ENCODE measurements around the gene TMCC2.

TMCC2 gene

DNA sequence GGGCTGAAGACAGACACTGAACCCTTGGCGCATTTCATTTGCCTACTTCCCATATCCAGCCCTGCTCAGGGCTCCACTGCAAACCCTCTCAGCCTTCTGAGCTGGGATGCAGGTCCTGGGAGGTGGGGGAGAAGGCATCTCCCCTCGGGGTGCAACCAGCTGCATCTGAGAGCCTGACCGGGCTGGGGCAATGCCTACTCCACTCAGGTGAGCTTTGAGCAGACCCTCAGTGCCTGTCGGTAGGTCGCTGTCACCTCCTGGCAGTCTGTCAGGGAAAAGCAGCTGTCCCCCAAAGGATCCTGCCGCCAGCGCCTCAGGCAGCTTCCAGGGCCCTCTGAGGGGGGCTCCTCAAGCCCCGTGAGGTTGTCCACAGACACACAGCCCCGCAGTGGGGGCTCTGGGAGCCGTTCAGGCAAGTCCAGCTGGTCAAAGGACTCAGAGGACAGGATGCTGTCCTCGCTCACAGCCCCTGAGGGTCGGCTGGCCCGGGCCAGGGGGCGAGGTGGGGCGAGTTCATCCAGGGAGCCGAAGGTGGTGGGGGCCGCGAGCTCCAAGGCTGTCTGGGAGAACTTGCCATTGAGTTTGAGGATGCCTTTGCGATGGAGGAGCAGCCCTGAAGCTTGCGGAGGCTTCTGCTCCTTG is 75.6 kb downstream of the TMCC2 start:
- no peak for DNase-seq (ENCODE audit: low read depth)

DNA sequence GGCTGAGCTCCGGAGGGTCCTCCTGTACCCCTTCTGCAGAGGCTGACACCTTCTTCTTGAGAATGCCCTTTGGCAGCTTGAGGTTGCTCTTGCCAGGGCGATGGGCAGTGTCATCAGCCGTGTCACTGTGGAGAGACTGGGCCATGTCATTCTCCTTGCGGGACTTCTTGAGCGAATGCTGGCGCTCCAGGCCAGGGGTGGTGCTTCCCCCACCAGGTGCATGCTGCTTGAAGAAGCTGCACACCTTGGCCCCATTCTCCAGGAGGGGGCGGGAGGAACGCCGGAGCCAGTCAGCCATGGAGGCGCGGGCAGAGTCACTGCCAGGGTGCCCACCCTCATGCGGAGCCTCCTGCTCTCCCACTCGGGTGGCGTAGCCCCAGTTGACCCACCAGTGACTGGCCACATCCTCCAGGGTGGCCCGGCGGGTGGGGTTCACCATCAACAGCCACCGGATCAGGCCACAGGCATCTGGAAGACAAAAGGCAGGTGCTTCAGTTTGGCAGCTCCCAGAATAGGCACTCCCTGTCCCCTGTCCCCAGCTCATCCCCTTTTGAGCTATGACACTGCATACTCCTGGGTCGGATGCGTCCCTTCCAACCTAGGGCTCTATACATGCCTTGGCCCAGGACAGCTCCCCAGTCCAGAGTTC is 76.4 kb downstream of the TMCC2 start:
- DNase-seq (ENCODE audit: low read depth) = no peak

DNA sequence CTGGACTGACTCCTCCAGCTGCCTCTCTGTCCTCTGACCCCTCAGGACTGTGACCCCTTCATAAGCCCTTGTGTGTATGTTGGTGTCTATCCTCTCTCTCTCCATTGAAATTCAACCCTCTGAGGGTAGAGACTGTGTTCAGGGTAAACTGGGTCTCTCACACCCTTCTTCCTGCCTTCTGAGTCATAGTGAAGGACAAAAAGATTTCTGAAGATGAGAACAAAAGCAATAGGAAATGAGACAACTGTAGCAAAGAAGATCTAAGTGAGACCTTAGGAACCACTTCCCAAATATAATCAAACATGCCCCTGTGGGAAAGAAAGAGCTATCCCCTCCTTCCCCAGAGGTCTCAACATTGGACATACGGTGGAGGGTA is 76.9 kb downstream of the TMCC2 start:
- no peak for DNase-seq (ENCODE audit: low read depth)

DNA sequence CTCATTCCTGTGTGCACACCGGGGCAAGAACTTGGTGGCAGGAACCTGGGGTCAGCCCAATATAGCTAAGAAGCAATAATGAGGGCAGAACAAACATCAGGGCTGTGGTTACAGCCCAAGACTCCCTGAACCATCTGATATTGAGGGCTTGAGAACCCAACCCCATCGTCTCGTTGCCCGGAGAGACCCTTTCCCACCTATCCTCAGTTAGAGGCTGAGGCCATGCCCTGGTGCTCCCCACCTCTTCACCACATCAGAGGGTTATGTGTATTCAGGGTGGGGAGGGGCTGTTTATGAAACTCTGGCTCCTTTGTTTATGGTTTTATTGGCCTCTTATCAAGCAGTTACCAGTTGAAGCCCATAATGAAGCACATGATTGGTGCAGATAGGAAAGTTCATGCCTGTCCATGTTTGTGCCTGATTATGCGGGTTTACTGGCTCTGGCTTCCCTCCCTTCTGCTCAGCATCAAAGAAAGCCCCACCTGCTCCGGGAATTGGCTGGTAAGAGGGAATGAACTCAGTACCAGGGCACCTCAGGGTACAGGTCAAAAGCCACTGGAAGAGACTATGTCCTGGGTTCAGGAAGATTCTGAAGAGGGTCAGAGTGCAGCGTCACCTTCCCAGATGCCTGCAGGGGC is 79.3 kb downstream of the TMCC2 start:
- DNase-seq (ENCODE audit: low read depth) = no peak

DNA sequence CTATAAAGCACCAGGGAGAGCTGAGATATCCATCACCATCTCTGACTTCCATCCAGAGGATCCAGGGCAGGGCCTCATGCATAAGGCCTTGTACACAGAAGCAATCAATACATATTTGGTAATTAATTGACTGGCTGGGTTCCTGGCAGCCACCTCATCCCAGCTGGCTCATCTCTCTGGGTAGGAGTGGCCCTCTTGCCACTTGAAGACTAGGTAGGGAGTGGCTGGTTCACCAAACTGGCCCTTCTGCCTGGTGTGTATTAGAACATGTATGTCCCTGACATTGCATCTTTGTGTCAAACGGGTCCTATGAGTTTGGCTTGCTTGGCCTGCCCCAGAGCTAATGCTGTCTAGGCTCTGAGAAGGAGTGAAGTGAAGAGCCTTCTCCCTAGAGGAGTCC is 82.0 kb downstream of the TMCC2 start:
- DNase-seq (ENCODE audit: low read depth) = no peak

DNA sequence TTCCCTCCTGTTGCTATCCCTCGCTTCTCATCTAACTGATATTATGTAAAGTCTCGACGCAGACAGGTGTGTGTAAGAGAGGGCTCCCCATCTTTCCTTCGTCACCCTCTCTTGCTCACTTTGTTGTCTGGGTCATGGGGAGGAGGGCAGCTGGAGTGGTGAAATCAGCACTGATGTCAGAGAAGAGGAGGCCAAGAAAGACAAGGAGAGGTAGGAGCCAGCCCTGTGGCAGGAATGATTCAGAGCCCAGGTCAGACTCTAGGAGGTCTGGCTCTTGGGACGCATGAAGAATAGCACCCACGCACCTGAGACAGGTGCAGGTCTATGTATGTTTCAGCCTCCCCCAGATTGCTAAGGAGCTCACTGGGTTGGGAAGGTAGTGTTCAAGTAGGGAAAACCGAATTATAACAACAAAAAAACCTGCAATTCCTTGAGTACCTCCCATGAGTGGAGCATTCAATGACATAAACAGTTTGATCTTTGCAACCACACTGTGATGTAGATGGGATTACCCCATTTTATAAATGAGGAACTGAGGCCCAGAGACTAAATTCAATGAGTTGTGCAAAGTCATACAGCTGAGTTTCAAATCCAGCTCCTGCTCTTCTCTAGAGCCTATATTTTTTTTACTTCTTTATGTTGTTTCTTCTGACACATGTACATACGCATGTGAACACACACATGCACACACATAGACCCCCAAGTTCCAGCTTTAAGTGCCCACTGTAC is 83.4 kb downstream of the TMCC2 start:
- no peak for DNase-seq (ENCODE audit: low read depth)

DNA sequence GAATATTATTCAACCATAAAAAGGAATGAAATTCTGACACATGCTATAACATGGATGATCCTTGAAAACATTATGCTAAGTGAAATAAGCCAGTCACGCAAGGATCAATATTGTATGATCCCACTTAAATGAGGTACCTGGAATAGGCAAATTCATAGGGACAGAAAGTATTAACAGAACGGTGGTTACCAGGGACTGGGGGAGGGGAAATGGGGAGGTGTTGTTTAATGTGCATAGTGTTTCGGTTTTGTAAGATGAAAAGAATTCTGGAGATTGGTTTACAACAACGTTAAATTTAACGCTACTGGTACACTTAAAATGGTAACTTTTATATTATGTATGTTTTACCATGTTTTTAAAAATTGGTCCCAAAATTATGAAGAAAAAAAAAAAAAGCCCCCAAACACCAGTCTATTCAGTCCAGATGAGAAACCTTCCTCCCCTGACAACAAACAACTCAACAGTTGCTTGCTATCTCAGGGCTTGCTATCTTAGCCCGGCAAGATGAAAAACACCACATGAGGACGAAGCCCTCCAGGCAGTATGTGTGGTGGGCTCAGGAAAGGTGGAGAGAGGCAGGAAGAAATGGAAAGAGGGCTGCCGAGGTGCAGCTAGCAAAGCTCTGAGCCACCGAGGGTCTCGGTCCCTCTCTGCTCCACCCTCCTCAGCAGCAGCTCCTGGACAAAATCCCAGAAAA is 85.3 kb downstream of the TMCC2 start:
- DNase-seq (ENCODE audit: low read depth) = no peak

DNA sequence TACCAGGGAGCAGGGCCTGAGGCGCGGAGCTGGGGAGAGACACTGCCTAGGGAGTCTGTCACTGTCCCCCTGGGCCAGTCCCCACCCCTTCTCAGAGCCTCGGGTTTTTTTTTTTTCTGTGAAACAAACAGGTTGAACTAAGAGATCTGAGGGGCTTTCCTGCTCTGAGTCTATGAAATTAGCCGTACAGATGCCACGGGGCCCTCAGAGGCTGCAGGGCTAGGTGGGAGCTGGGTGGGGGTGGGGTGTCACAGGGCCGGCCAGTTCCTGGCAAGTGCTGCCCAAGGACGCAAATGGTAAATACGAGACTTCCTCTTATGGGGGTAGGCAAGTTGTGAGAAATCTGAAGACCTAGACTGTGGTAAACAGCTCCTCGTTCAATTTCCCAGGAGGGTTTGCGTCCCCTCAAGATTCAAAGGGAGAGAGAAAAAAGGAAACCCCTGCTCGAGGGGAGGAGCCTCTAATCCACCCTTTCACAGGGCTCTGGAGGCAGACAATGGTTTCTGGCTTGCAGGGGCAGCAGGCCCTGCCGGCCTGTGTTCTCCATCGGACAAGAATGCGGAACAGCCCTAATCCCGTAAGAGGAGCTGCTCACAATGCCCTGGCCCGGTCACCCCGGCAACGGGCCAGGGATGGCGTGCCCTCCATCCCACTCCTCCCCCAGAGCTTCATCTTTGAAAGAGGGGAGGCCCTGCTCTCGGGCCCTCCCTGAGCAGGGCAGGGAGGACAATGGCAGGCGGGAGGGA is 86.0 kb downstream of the TMCC2 start:
- peak; percentile 83 for DNase-seq (ENCODE audit: low read depth)

DNA sequence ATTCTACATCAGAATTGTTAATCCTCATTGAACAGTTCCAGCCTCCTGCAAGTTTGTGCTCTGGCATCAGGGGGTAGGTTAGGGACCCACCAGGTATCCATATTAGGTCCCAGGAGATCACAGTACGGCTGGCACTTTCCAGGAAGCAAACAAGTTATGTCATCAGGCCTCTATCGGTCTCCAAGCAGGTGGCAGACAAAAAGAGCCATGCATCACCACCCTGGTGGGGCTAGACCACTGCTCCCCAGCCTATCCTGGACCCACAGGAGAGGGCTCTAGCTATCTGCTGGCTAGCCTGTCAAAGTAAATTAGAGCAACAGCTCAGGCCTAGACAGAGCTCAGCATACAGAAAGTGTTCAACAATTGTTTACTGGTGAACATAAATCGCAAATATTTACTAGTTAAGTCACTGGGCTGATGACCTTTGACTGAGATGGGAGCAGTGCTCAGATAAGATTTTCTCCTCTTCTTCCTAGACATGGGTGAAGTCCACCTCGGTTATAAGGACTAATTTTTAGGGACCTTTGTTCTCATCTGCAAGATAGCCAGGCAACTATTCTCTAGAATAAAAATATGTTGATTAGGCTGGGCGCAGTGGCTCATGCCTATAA is 87.4 kb downstream of the TMCC2 start:
- no peak for DNase-seq (ENCODE audit: low read depth)

DNA sequence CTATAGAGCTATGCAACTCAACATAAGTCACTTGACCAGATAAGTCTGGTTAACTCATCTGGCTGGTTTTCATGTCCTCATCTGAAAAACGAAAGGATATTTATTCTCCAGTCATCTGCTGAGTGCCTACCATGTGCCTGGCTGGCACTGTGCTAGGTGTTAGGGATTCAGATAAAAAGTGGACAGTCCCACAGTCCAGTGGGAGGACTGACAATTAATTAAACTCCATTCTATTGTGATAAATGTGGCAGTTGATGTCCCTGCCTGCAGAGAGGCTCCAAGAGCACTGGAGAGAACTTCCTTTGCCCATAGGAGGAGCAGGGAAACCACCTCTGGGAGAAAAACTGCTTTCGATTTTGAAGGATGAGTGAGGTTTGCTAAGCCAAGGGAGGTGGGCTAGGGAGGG is 88.4 kb downstream of the TMCC2 start:
- no peak for DNase-seq (ENCODE audit: low read depth)

DNA sequence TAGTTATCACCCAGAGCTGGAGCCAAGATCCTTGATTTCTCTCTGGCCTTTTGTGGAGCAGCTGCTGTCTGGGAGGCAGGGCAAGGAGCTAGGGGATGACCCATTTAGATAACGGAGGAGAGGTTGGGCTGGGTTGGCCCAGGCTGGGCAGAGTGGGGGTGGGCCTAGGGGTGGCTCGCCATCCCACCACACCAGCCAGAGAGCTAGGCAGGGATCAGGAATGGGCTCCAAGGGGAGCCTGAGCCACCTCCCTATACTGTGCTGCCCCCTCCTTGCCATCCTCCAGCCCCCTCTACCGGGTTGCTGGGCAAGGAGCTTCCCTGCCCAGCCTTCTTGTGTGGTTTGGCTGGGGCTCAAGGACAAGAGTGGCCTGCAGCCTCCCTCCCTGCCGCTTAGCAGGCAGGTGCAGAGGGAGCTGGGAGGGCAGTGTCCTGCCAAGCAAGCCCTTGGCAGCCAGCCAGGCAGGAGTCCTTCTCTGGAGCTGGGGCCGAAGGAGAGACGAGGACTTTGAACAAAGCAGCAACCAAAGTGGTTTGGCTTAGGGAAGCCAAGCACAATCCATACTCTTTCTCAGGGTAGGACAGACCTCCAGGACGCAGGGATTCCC is 89.7 kb downstream of the TMCC2 start:
- no peak for DNase-seq (ENCODE audit: low read depth)

DNA sequence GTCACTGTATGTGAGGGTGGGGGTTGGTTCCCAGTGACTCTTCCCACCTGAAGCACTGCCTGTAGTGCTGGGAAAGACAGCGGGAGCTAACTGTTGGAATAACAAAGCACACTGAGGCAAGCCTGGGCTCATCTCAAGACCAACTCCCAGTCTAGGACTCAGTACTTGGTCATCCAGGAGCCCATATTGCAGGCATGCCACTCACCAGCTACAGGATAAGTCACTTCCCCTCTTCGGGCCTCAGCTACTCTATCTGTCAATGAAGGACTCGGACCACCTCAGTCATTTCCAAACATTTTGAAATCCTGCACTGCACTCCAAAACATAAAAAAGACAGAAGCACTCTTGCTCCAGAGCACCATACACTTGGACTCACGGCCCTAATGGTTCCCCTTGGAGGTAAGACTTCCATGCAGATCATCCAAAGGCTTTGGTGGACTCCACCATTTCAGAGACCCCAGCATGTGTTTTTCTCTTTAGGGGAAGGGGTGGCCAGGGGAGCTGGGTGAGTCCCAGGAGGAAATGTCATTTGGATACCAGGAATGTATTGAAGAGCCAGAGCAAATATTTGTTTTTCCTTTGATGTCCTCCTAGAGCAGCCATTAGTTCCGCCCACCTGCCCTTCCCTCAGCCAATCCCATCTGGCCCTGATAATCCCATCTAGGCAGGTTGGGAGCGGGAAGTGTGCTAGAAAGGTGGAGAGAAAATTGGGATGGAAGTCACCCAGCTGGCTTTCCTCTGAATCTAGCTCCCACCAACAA is 90.7 kb downstream of the TMCC2 start:
- no peak for DNase-seq (ENCODE audit: low read depth)

DNA sequence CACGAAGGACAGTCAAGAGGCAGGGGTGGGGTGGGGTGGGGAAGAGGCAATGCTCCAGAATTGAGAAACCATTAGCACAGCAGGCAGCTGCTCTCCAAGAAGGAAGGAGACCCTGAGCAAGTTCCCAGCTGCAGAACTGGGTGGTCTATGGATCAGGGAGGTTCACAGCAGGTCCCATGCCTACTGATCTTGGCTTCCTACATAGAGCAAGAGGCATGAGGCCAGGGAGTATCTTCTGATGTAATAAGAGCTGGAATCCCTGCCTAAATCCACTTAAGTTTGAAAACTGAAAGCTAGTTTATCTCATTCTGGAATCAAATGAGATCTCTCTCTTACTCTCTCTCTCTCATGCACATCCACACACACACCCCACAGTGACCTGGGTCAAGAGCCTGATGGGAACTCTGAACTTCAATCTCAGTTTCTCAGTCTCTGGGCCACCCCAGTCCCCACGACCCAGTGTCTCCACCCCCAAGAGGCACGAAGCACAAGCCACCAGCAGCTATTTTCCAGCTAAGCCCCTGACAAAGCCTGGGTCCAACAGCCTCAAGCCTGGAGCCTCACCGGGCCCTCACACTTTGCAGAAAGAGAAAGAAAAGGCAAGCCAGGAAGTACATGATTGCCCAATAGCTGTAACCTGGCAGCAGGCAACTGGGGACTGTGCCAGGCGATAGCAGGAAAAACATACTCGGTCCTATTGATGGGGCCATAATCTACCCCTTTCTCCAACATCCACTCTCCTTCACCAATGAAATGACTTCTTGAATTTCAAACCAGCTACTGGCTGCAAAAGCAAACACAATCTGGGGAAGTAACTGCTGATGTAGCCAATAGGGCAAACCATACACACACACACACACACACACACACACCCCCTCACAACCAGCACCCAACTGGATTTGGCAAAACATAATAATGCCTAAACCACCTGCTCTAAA is 91.6 kb downstream of the TMCC2 start:
- DNase-seq (ENCODE audit: low read depth) = peak; percentile 88

DNA sequence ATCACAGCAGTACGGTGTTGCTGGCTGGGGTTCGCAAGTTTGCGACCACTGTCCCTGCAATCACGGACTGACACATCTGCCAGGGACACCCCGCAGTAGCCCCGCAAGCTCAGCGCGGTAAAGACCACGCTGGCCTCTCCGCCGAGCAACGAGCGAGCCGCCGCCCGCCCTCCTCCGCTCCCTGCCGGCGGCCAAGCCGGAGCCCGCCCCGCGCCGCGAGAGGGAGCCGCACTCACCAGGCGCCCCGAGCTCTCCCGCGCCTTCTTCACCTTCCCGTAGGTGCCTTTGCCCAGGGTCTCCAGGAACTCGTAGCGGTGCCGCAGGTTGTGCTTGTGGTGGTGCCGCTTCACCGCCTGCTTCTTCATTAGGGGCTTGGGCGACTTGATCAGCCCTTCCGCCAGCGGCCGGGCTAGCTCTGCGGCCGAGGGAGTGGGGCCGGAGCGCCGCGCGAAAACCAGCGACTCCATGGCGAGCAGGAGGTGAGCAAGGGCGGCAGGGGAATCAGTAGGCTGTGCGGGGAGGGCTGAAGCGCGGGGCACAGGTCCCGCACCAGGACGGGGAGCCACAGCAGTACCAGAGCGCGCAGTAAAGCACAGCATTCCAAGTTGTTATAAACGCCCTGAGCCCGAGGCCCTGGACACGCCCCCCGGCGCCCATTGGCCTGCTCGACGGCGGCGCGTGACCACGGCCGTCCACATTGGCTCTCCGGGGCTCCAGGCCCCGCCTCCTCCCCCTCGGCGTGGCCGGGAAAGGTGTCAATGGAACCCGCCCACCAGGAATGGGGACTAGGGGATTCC is 93.6 kb downstream of the TMCC2 start, which contains the start of gene NUAK2:
NUAK2 (minus strand) TSS at position 584 of the 797 bp plus-strand sequence; CDS start at position 467, 117 bp downstream.
- DNase-seq (ENCODE audit: low read depth) = peak; percentile 92

DNA sequence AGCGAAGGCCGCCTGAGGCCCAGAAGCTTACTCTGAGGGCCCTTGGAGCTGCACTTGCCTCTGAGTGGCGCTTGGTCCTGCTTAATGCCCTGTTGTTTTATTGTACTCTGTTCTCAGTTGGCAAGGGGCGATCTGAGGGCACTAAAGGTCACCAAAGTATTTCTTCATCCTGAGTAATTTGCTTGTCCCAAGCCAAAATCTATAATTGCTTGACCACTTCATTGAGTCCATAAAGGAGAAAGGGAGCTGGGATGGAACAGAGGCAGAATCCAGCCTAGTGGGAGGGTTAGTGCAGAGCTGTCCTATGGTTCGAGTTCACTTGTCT is 94.2 kb downstream of the TMCC2 start:
- DNase-seq (ENCODE audit: low read depth) = no peak
